WTC11 (cell line): Measurements from ENCODE around the gene TOX2. TPM values are rescaled to one million over a fixed set of nuclear protein-coding genes. Genes with fewer than 3 reads are reported as not detected.

Experiments
- ATAC-seq: fragments of 200-7000 bp; cut with Tn5 transposase; 2 replicates; pipeline ENCODE4 v1.10.0; 2021; ENCODE audit warnings: mild to moderate bottlenecking, moderate library complexity
- CTCF ChIA-PET: fragments of 300-600 bp; sonication (Branson Sonifier 250); formaldehyde crosslinking; loops from one replicate; lab custom pipeline; 2021; ENCODE audit warnings: antibody characterized with exemption; lab: Charles Lee
- POLR2A ChIA-PET: fragments of 350-600 bp; sonication (Branson Sonifier 250); formaldehyde crosslinking; loops from one replicate; lab custom pipeline; 2021; ENCODE audit warnings: antibody characterized with exemption; lab: Charles Lee
- DNase-seq: peaks from one replicate; pipeline ENCODE4 v3.0.0; 2021; ENCODE audit warnings: low spot score
- H3K27ac Mint-ChIP-seq: 2 replicates; pipeline ENCODE4 v1.8.0; 2021; ENCODE audit warnings: mixed read lengths
- H3K27me3 Mint-ChIP-seq: 2 replicates; pipeline ENCODE4 v1.8.0; 2021; ENCODE audit warnings: low read depth, mild to moderate bottlenecking, moderate library complexity, mixed read lengths
- H3K36me3 Mint-ChIP-seq: 2 replicates; pipeline ENCODE4 v1.8.0; 2021; ENCODE audit warnings: mixed read lengths
- H3K4me1 Mint-ChIP-seq: 2 replicates; pipeline ENCODE4 v1.8.0; 2022; ENCODE audit warnings: mixed read lengths
- H3K4me3 Mint-ChIP-seq: 2 replicates; pipeline ENCODE4 v1.8.0; 2021; ENCODE audit warnings: mild to moderate bottlenecking, moderate library complexity, mixed read lengths
- H3K9me3 Mint-ChIP-seq: 2 replicates; pipeline ENCODE4 v1.8.0; 2021; ENCODE audit warnings: mixed read lengths
- ATF1 ChIP-seq: sonication (generic); formaldehyde crosslinking; IDR thresholded peaks from 2 replicates; pipeline ENCODE4 v1.8.1; 2023; ENCODE audit warnings: mild to moderate bottlenecking, moderate library complexity, missing genetic modification reagents
- CREB1 ChIP-seq: sonication (generic); formaldehyde crosslinking; IDR thresholded peaks from 2 replicates; pipeline ENCODE4 v1.8.0; 2023; ENCODE audit warnings: mild to moderate bottlenecking, missing genetic modification reagents
- CREM ChIP-seq: sonication (generic); formaldehyde crosslinking; IDR thresholded peaks from 2 replicates; pipeline ENCODE4 v1.8.1; 2022; ENCODE audit warnings: mild to moderate bottlenecking, missing genetic modification reagents, moderate library complexity
- CTCF ChIP-seq: fragments of 200-600 bp; IDR thresholded peaks from 2 replicates; pipeline ENCODE4 v1.8.0; 2022; ENCODE audit warnings: antibody characterized with exemption
- E2F5 ChIP-seq: sonication (generic); formaldehyde crosslinking; IDR thresholded peaks from 2 replicates; pipeline ENCODE4 v1.8.1; 2022; ENCODE audit warnings: mild to moderate bottlenecking, moderate library complexity, missing genetic modification reagents
- FOXP4 ChIP-seq: sonication (generic); formaldehyde crosslinking; IDR thresholded peaks from 2 replicates; pipeline ENCODE4 v1.8.0; 2022; ENCODE audit warnings: mild to moderate bottlenecking, missing genetic modification reagents
- JAZF1 ChIP-seq: fragments of 250-450 bp; sonication (Bioruptor Pico); IDR thresholded peaks from 2 replicates; pipeline ENCODE4 v1.9.0; 2021; ENCODE audit warnings: moderate library complexity, mild to moderate bottlenecking, inconsistent platforms
- MAX ChIP-seq: sonication (generic); formaldehyde crosslinking; IDR thresholded peaks from 2 replicates; pipeline ENCODE4 v1.8.0; 2022; ENCODE audit warnings: mild to moderate bottlenecking, missing genetic modification reagents
- MYBL2 ChIP-seq: sonication (generic); formaldehyde crosslinking; IDR thresholded peaks from 2 replicates; pipeline ENCODE4 v1.8.1; 2023; ENCODE audit warnings: mild to moderate bottlenecking, moderate library complexity, missing genetic modification reagents
- NFYB ChIP-seq: sonication (generic); formaldehyde crosslinking; conservative IDR thresholded peaks from 2 replicates; pipeline ENCODE4 v1.8.0; 2022; ENCODE audit warnings: low read depth, missing genetic modification reagents
- NR2C2 ChIP-seq: sonication (generic); formaldehyde crosslinking; IDR thresholded peaks from 2 replicates; pipeline ENCODE4 v1.8.0; 2022; ENCODE audit warnings: mild to moderate bottlenecking, missing genetic modification reagents
- RORB ChIP-seq: fragments of 250-450 bp; sonication (Bioruptor Pico); IDR thresholded peaks from 2 replicates; pipeline ENCODE4 v1.9.0; 2021; ENCODE audit warnings: mild to moderate bottlenecking
- SMAD4 ChIP-seq: sonication (generic); formaldehyde crosslinking; IDR thresholded peaks from 2 replicates; pipeline ENCODE4 v1.8.0; 2022; ENCODE audit warnings: mild to moderate bottlenecking, missing genetic modification reagents
- TEAD1 ChIP-seq: sonication (generic); formaldehyde crosslinking; IDR thresholded peaks from 2 replicates; pipeline ENCODE4 v1.8.0; 2022; ENCODE audit warnings: mild to moderate bottlenecking, missing genetic modification reagents
- TP53 ChIP-seq: sonication (generic); formaldehyde crosslinking; IDR thresholded peaks from 2 replicates; pipeline ENCODE4 v1.8.1; 2023; ENCODE audit warnings: mild to moderate bottlenecking, missing genetic modification reagents
- USF1 ChIP-seq: sonication (generic); formaldehyde crosslinking; IDR thresholded peaks from 2 replicates; pipeline ENCODE4 v1.8.0; 2022; ENCODE audit warnings: mild to moderate bottlenecking, missing genetic modification reagents
- ZMAT4 ChIP-seq: fragments of 250-450 bp; sonication (Bioruptor Pico); IDR thresholded peaks from 2 replicates; pipeline ENCODE4 v1.9.0; 2021; ENCODE audit warnings: mild to moderate bottlenecking
- ZNF138 ChIP-seq: sonication (generic); formaldehyde crosslinking; conservative IDR thresholded peaks from 2 replicates; pipeline ENCODE4 v1.8.1; 2022; ENCODE audit warnings: mild to moderate bottlenecking, moderate library complexity, missing genetic modification reagents
- ZNF232 ChIP-seq: sonication (generic); formaldehyde crosslinking; IDR thresholded peaks from 2 replicates; pipeline ENCODE4 v1.8.0; 2022; ENCODE audit warnings: mild to moderate bottlenecking, missing genetic modification reagents
- ZNF263 ChIP-seq: sonication (generic); formaldehyde crosslinking; IDR thresholded peaks from 2 replicates; pipeline ENCODE4 v1.8.1; 2022; ENCODE audit warnings: low read depth, mild to moderate bottlenecking, moderate library complexity, missing genetic modification reagents
- ZNF281 ChIP-seq: sonication (generic); formaldehyde crosslinking; IDR thresholded peaks from 2 replicates; pipeline ENCODE4 v1.8.0; 2023; ENCODE audit warnings: mild to moderate bottlenecking, missing genetic modification reagents
- ZNF396 ChIP-seq: fragments of 250-450 bp; sonication (Bioruptor Pico); IDR thresholded peaks from 2 replicates; pipeline ENCODE4 v1.8.0; 2021; ENCODE audit warnings: mild to moderate bottlenecking, moderate library complexity, borderline replicate concordance
- total RNA-seq: library from RNA; stranded (reverse); gene quantifications from 3 replicates; pipeline ENCODE4 v1.2.3, GENCODE V29; 2021

Gene TOX2
- total RNA-seq, 1 experiment from 2014 or later: 3.4 TPM

GRCh38 chr20:44113618-44114376 lies 199.1 kb downstream of the TOX2 start:
- ChIA-PET CTCF (interaction anchor here (0.7 to 3.1 kb wide), 4 partner anchors 74 to 198 kb away, joined by 3 to 27 read pairs (median 6); partner anchors contain the start of gene JPH2), POLR2A (no interaction called here)
- TF ChIP-seq CREB1 (CRISPR knock-in tag) (no peak), ATF1 (CRISPR knock-in tag) (no peak), ZNF232 (no peak), ZNF263 (CRISPR knock-in tag) (no peak), MAX (CRISPR knock-in tag) (no peak), ZMAT4 (CRISPR knock-in tag) (no peak), ZNF396 (CRISPR knock-in tag) (no peak), CREM (CRISPR knock-in tag) (no peak), CTCF (no peak), SMAD4 (CRISPR knock-in tag) (no peak), MYBL2 (CRISPR knock-in tag) (no peak), ZNF138 (no peak), NR2C2 (CRISPR knock-in tag) (no peak), E2F5 (no peak), TEAD1 (no peak)
- DNase-seq (no peak), ATAC-seq (no peak)
- Mint-ChIP-seq H3K4me1 (0 out of 2 replicates have a peak, but pooled peaks cover 5% of the 10 kb centered on the region), H3K36me3 (peaks cover 7% of the 10 kb centered on the region; the same call in 1 of the 2 replicates), H3K27me3 (no peaks in the 10 kb centered on the region; the same call in 1 of the 2 replicates), H3K27ac (no peak overlapping the region), H3K4me3 (no peak overlapping the region), H3K9me3 (peaks cover 10% of the 10 kb centered on the region)

GRCh38 chr20:44115181-44115580 lies 200.5 kb downstream of the TOX2 start:
- Mint-ChIP-seq H3K27me3 (no peaks in the 10 kb centered on the region; the same call in 1 of the 2 replicates), H3K4me3 (no peak overlapping the region), H3K36me3 (no peaks in the 10 kb centered on the region), H3K9me3 (no peaks in the 10 kb centered on the region), H3K27ac (no peak overlapping the region), H3K4me1 (0 out of 2 replicates have a peak, but pooled peaks cover 5% of the 10 kb centered on the region)
- DNase-seq (no peak), ATAC-seq (no peak)
- ChIA-PET POLR2A (no interaction called here), CTCF (interaction anchor here (1.7 to 3.1 kb wide), 2 partner anchors 72 to 75 kb away, joined by 7 to 27 read pairs; partner anchors contain the start of gene JPH2)
- no peak for TF ChIP-seq FOXP4 (CRISPR knock-in tag)
- TF ChIP-seq NFYB (CRISPR knock-in tag): no peak
- no peak for TF ChIP-seq JAZF1
- TF ChIP-seq ZNF281 (CRISPR knock-in tag): no peak
- no peak for TF ChIP-seq RORB (CRISPR knock-in tag)
- TF ChIP-seq CTCF: no peak
- no peak for TF ChIP-seq ZMAT4 (CRISPR knock-in tag)
- TF ChIP-seq ZNF263 (CRISPR knock-in tag): no peak
- TF ChIP-seq USF1 (CRISPR knock-in tag): no peak
- no peak for TF ChIP-seq TP53 (CRISPR knock-in tag)
